HG02759 (cell line): ENCODE data around the gene ANAPC4.

Source experiments
- ATAC-seq: cut with Tn5 transposase; IDR thresholded peaks from one replicate; pipeline ENCODE4 v1.9.1; 2021; ENCODE audit warnings: mild to moderate bottlenecking, moderate library complexity; ENCODE audit not compliant: unreplicated experiment

ANAPC4 gene

GRCh38 chr4:25377572-25378436, 741 bp downstream of the ANAPC4 start:
- peak; percentile 3 for ATAC-seq

DNA sequence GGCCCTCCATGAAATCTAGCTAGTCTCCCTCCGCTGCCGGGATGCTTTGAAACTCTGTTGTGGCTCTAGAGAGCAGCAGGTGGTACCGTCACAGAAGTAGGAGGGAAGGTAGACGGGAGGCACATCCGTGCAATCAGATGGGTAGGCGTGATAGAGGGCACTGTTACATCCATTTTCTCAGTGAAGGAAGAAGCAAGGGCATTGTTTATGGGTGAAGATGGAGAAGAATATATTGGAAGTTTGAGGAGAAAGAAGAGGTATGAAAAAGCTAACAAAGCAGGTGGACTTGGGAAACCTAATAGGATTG, 1.3 kb downstream of the ANAPC4 start:
- no peak for ATAC-seq

GRCh38 chr4:25379591-25379990, 2.5 kb downstream of the ANAPC4 start:
- ATAC-seq, result no peak

- no peak for ATAC-seq
These were observed 6.6 kb downstream of the ANAPC4 start for GRCh38 chr4:25383647-25384046.

DNA sequence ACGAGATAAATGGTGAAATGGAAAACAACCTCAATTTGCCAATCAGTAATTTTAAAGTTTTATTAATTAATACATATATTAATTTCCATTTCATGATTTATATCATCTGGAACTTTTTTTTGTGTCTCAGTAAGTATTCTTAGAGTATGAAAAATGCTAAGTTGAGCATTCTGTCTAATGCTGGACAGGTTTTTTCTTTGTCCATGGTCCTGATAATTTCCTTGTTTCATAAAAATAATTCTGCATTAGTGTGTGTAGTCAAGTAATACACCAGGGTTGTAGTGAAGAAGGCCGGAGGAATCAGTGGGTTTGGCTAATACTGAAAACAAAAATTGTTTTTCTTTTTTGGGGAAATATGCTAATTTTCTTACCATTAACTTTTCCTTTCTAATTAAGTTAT, 9.9 kb downstream of the ANAPC4 start:
- no peak for ATAC-seq

DNA sequence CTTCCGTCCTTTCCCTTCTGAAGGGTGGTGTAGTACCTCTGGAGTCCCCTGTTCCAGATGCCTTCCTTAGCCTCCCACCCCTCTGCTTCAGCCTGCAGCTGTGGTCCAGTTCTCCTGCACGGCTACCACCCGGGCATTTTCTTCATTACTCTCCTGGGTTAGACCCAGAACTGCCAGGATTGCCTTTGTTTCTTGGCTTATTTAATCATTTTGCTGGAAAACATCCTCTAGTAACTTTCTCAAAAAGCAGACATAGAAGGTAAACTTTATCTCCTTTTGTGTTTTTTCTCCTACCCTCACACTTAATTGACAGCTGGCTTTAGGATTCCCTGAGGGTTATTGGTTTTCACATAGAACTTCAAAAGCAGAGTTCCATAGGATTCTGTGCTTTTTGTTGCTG, 20.2 kb downstream of the ANAPC4 start:
- ATAC-seq, result no peak

- ATAC-seq, result no peak
These were observed 22.4 kb downstream of the ANAPC4 start for GRCh38 chr4:25399510-25399909.

- no peak for ATAC-seq
These were observed 24.0 kb downstream of the ANAPC4 start for GRCh38 chr4:25401066-25401465.

GRCh38 chr4:25402521-25402920, 25.5 kb downstream of the ANAPC4 start:
- no peak for ATAC-seq

DNA sequence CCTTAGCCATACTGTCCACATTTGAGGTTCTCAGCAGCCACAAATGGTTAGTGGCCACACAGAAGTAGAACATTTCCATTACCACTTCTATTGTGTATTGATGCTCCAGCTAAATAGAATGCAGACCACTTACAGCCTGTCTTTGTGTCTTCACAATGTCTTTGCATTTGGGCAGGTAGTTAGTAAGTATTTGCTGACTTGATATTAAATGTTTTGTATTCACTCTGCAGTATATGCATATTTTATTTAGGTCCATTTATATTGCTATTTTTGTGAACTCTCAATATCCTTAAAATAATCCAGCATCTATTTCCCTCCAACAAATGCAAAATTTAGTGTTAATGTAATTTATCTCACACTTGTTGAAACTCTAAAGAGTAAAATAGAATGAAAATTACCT, 26.6 kb downstream of the ANAPC4 start:
- no peak for ATAC-seq

GRCh38 chr4:25405453-25405852, 28.4 kb downstream of the ANAPC4 start:
- no peak for ATAC-seq

- no peak for ATAC-seq
These were observed 29.1 kb downstream of the ANAPC4 start for GRCh38 chr4:25406081-25406692.

GRCh38 chr4:25410820-25411529, 33.9 kb downstream of the ANAPC4 start:
- ATAC-seq, result no peak

DNA sequence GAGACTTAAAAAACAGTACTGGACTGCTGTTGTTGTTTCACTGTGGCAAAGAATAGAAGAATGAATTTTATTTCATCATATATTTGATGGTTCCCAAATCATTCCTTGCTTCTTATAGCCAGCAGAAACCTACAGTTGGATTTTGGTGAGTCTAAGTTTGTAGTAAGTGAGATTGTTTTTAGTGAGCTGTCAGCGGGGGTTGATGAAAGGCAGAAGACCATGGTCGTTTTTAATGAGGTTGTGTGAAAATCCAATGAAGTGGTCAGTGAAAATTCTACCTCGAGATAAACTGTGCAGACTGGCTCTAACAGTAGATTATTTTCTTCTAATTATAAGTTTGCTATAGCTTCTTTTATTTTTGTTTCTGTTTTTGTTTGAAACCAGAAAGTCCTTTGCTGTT, 36.2 kb downstream of the ANAPC4 start:
- no peak for ATAC-seq

- ATAC-seq, result no peak
These were observed 40.0 kb downstream of the ANAPC4 start for GRCh38 chr4:25417014-25417413.

DNA sequence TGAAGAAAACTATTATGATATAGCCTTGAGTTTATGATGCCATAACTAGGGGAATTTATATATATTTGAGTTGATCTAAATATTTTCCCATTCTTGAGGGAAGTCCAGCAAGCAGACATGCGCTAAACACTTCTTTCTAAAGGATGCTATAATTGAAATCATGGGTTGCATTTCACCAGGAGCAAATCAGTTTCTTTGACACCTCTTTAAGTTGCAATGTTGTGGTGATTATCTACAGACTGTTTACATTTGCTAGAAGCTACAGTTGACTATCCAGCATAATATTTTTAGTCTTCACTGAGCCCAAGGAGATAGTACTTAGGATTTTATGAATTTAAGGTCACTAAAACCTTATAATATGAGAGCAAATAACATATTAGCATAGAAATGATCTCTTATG, 43.9 kb downstream of the ANAPC4 start:
- ATAC-seq, result no peak

DNA sequence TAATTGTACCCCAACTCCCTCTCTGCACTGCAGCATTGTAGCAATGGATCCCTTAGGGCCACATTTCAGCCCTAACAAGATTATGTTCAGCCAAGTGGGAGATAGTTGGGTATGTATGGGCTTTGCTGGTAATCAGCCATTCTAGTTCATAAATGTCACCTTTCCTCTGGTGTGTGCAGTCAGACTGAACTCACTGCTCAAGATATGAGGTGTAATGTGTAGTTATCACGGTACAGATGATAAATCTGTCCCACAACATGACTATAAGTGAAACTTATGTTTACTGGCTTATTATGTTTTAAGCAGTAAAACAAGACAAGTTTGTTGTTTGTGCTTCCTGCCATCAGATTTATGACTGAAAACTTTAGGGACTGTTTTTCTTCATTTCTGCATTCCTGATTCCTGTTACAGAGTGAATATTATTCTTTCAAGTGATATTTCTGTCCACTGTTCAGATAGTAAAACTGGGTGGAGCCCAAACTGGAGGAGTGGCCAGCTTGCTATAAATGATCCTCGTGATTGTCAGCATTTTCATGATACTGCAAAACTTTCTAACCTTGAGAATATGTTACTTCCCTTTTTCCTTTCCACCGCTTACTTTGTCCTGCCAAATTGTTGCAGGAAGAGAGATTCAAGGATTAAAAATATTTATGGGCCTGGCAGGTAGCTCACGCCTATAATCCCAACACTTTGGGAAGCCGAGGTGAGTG, 44.9 kb downstream of the ANAPC4 start:
- peak; percentile 76 for ATAC-seq

DNA sequence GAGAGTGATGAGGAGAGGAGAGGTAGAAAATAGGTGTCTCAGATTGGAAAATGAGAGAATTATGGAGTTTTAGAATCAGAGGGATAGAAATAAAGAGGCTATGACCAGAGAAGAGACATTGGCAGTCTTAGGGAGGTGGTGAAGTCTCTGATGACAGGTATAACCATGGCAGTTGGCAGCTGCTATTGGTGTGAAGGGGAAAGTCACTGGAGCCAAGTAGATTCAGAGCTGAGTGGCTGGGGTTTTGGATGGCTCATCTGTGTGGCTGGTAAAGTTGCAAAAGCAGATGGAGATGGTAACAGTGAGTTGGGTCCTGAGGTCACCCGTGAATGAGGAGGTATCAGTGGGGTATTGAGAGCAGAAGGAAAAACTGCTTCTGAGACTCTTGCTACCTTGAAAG, 46.5 kb downstream of the ANAPC4 start:
- no peak for ATAC-seq

GRCh38 chr4:25424539-25425228, 47.6 kb downstream of the ANAPC4 start:
- ATAC-seq, result no peak

- ATAC-seq, result no peak
These were observed 48.3 kb downstream of the ANAPC4 start for GRCh38 chr4:25425361-25425760.

DNA sequence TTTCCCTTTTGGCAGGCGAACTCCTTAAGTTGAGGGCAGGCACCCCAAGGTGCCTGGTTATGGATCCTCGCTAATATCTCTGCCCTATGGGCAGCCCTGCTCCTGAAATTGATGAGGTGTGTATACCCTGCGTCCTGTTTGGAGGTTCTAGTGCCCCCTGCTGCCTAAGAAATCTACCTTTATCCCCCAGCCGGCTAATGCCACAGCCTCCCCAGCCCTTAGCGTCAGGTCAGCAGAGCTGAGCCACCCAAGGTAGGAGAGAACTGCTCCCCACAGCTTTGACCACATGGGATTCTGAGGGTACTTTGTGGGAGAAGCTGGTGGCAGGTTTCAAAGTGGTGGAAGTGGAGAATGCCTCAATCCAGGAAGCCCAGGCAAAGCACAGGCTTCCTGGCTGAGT, 50.8 kb downstream of the ANAPC4 start:
- ATAC-seq, result no peak
